DND-41 (cell line): ENCODE data around the gene PTPRN.

Experiments used
- EZH2 ChIP-seq: IDR thresholded peaks from 3 replicates; pipeline ENCODE4 v1.6.1; 2012; ENCODE audit warnings: borderline replicate concordance, low read depth, mild to moderate bottlenecking, moderate library complexity, low read length, inconsistent platforms; ENCODE audit not compliant: severe bottlenecking
- TF ChIP-seq, protein P1 (sequence below): IDR thresholded peaks from 2 replicates; pipeline ENCODE4 v1.5.1; 2012; ENCODE audit warnings: borderline replicate concordance, low read length, moderate library complexity, mild to moderate bottlenecking; ENCODE audit not compliant: poor library complexity, severe bottlenecking; ENCODE audit errors: extremely low read depth

DNA sequence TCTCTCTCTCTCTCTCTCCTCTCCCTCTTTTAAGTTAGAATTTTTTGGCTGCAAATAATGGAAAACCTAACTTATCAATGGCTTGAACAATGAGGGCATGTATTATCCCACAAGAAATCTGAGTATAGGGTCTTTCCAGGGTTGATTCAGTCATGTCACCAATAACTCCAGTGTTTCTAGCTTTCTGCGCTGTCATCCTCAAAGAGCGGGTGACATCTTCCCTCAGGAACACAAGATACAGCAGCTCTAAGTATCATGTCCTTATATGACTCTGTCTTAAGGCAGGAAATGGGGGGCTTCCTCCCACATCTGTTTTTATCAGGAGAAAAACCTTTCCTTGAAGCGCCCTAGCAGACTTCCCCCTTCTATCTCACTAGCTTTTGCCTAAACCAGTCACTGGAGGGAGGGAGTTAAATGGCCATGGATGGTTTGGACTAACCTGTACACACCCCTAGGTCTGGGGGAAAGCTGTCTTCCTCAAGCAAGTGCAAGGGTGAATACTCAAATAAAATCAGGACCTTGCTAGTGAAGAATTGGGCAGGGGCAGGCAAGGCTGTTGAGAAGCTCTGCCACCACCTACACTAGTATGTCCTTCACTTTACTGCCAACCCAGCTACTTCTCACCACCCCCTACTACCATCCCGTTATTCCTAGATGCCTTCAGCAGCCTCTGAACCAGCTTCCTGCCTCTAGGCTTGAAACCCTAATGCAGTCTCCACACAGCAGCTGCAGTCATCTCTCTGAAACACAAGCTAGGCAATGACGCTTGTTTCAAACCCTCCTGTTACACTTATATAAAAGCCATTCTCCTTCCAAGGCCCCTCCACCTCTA lies 48.0 kb downstream of the PTPRN start:
- TF ChIP-seq, protein P1, sequence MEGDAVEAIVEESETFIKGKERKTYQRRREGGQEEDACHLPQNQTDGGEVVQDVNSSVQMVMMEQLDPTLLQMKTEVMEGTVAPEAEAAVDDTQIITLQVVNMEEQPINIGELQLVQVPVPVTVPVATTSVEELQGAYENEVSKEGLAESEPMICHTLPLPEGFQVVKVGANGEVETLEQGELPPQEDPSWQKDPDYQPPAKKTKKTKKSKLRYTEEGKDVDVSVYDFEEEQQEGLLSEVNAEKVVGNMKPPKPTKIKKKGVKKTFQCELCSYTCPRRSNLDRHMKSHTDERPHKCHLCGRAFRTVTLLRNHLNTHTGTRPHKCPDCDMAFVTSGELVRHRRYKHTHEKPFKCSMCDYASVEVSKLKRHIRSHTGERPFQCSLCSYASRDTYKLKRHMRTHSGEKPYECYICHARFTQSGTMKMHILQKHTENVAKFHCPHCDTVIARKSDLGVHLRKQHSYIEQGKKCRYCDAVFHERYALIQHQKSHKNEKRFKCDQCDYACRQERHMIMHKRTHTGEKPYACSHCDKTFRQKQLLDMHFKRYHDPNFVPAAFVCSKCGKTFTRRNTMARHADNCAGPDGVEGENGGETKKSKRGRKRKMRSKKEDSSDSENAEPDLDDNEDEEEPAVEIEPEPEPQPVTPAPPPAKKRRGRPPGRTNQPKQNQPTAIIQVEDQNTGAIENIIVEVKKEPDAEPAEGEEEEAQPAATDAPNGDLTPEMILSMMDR: no peak
- TF ChIP-seq EZH2: no peak
